Loucy (cell line): ENCODE measurements around the gene ZFAND3.

Source experiments
- H2AFZ ChIP-seq: fragments of 200-600 bp; sonication (generic); 2 replicates; pipeline ENCODE4 v1.6.0; 2016; ENCODE audit warnings: antibody characterized with exemption, mild to moderate bottlenecking, low read length, moderate library complexity
- H3F3A ChIP-seq: fragments of 200-600 bp; 2 replicates; pipeline ENCODE4 v1.6.0; 2016; ENCODE audit warnings: antibody characterized with exemption, low read depth, mild to moderate bottlenecking
- H3K27me3 ChIP-seq: fragments of 200-600 bp; sonication (generic); 2 replicates; pipeline ENCODE4 v1.6.1; 2014; ENCODE audit warnings: low read length, mild to moderate bottlenecking; ENCODE audit not compliant: insufficient read depth, poor library complexity, severe bottlenecking
- H3K36me3 ChIP-seq: fragments of 200-600 bp; sonication (generic); 2 replicates; pipeline ENCODE4 v1.6.1; 2016; ENCODE audit warnings: low read length; ENCODE audit not compliant: insufficient read depth
- H3K4me1 ChIP-seq: fragments of 200-600 bp; sonication (generic); 2 replicates; pipeline ENCODE4 v1.5.1; 2014; ENCODE audit warnings: low read length, mild to moderate bottlenecking; ENCODE audit not compliant: insufficient read depth, poor library complexity, severe bottlenecking
- H3K4me2 ChIP-seq: fragments of 200-600 bp; sonication (generic); 2 replicates; pipeline ENCODE4 v1.6.0; 2014; ENCODE audit warnings: antibody characterized with exemption, low read length, low read depth, mild to moderate bottlenecking; ENCODE audit not compliant: poor library complexity, severe bottlenecking
- H3K4me3 ChIP-seq: fragments of 200-600 bp; sonication (generic); 2 replicates; pipeline ENCODE4 v1.5.1; 2014; ENCODE audit warnings: low read length, mild to moderate bottlenecking, mixed read lengths; ENCODE audit not compliant: poor library complexity, severe bottlenecking
- H3K79me2 ChIP-seq: fragments of 200-600 bp; sonication (generic); 2 replicates; pipeline ENCODE4 v1.6.1; 2014; ENCODE audit warnings: low read length; ENCODE audit not compliant: insufficient read depth
- H3K9ac ChIP-seq: fragments of 200-600 bp; sonication (generic); 2 replicates; pipeline ENCODE4 v1.6.0; 2014; ENCODE audit warnings: mild to moderate bottlenecking, low read depth, low read length, moderate library complexity; ENCODE audit not compliant: poor library complexity, severe bottlenecking
- H3K9me2 ChIP-seq: fragments of 200-600 bp; sonication (generic); replicated peaks from 2 replicates; pipeline ENCODE4 v1.6.1; 2016; ENCODE audit warnings: low read depth, low read length, mixed read lengths
- H3K9me3 ChIP-seq: fragments of 200-600 bp; sonication (generic); 2 replicates; pipeline ENCODE4 v1.6.1; 2014; ENCODE audit warnings: mild to moderate bottlenecking, antibody characterized with exemption, low read length, low read depth; ENCODE audit not compliant: insufficient read depth
- H4K20me1 ChIP-seq: fragments of 200-600 bp; sonication (generic); 2 replicates; pipeline ENCODE4 v1.6.0; 2014; ENCODE audit warnings: antibody characterized with exemption, low read length, mild to moderate bottlenecking; ENCODE audit not compliant: insufficient read depth, poor library complexity, severe bottlenecking
- CTCF ChIP-seq: fragments of 200-600 bp; sonication (generic); conservative IDR thresholded peaks from 2 replicates; pipeline ENCODE4 v1.5.1; 2014; ENCODE audit warnings: mild to moderate bottlenecking, antibody characterized with exemption, low read length
- EZH2phosphoT487 ChIP-seq: fragments of 200-600 bp; IDR thresholded peaks from 2 replicates; pipeline ENCODE4 v1.6.1; 2018; ENCODE audit warnings: antibody characterized with exemption, mild to moderate bottlenecking, moderate library complexity, borderline replicate concordance

The ZFAND3 gene

GRCh38 chr6:37851997-37852524 is 32.5 kb downstream of the ZFAND3 start:
- no peaks in the 10 kb centered on the region for H3K9me2 ChIP-seq
- H3K27me3 ChIP-seq = no peaks in the 10 kb centered on the region
- H3K79me2 ChIP-seq = peaks cover 99% of the 10 kb centered on the region
- no peaks in the 10 kb centered on the region for H3F3A ChIP-seq
- H3K4me2 ChIP-seq = no peak overlapping the region
- H3K9ac ChIP-seq = no peak overlapping the region
- peaks cover 15% of the 10 kb centered on the region for H3K4me1 ChIP-seq
- H3K36me3 ChIP-seq = 0 out of 2 replicates have a peak, but pooled peaks cover 4% of the 10 kb centered on the region
- TF ChIP-seq EZH2phosphoT487 (no peak), CTCF (no peak)
- peaks cover 69% of the 10 kb centered on the region for H4K20me1 ChIP-seq
- H2AFZ ChIP-seq = no peak overlapping the region
- H3K9me3 ChIP-seq = no peaks in the 10 kb centered on the region
- H3K4me3 ChIP-seq = no peak overlapping the region

- H3F3A ChIP-seq = no peaks in the 10 kb centered on the region
- no peaks in the 10 kb centered on the region for H3K9me2 ChIP-seq
- peaks cover 21% of the 10 kb centered on the region for H3K4me1 ChIP-seq
- peaks cover 61% of the 10 kb centered on the region for H4K20me1 ChIP-seq
- no peak overlapping the region for H2AFZ ChIP-seq
- 0 out of 2 replicates have a peak, but pooled peaks cover 4% of the 10 kb centered on the region for H3K36me3 ChIP-seq
- no peaks in the 10 kb centered on the region for H3K27me3 ChIP-seq
- no peak for TF ChIP-seq CTCF
- no peak for TF ChIP-seq EZH2phosphoT487
- no peak overlapping the region for H3K4me2 ChIP-seq
- no peaks in the 10 kb centered on the region for H3K9me3 ChIP-seq
- no peak overlapping the region for H3K4me3 ChIP-seq
- peaks cover 97% of the 10 kb centered on the region for H3K79me2 ChIP-seq
- no peak overlapping the region for H3K9ac ChIP-seq
Observed at GRCh38 chr6:37856285-37856684, 36.8 kb downstream of the ZFAND3 start.

- H4K20me1 ChIP-seq = peaks cover 60% of the 10 kb centered on the region
- peaks cover 96% of the 10 kb centered on the region for H3K79me2 ChIP-seq
- TF ChIP-seq CTCF (no peak), EZH2phosphoT487 (no peak)
- H3K4me2 ChIP-seq = no peak overlapping the region
- no peak overlapping the region for H3K4me3 ChIP-seq
- H2AFZ ChIP-seq = no peak overlapping the region
- peaks cover 21% of the 10 kb centered on the region for H3K4me1 ChIP-seq
- no peaks in the 10 kb centered on the region for H3F3A ChIP-seq
- no peaks in the 10 kb centered on the region for H3K9me2 ChIP-seq
- H3K9ac ChIP-seq = no peak overlapping the region
- H3K36me3 ChIP-seq = peaks cover 4% of the 10 kb centered on the region; the same call in 1 of the 2 replicates
- no peaks in the 10 kb centered on the region for H3K27me3 ChIP-seq
- no peaks in the 10 kb centered on the region for H3K9me3 ChIP-seq
Observed at GRCh38 chr6:37858363-37858762, 38.8 kb downstream of the ZFAND3 start.
